Thymus (tissue), 11 donors: Measurements from ENCODE around the gene MEGF11. TPM values are rescaled to one million over a fixed set of nuclear protein-coding genes. Genes with fewer than 3 reads are reported as not detected.
"Not testable (repeated sequence)": the region's sequence is repeated elsewhere in the genome, so short reads cannot be mapped to it uniquely, and the experiment has no call there.

Experiments
- DNase-seq, 9 donors: peaks; one replicate each; pipeline ENCODE4 v3.0.0-alpha.2; 2013; ENCODE audit warnings: low spot score in 9 of 9, low read depth in 6 of 9, missing footprints in 1 of 9
- H3K27ac ChIP-seq, 2 donors: one replicate each; pipeline ENCODE4 v1.5.1; 2013; ENCODE audit warnings: control low read depth in 1 of 2, low read depth in 1 of 2, low read length in 1 of 2, mild to moderate bottlenecking in 1 of 2, moderate library complexity in 1 of 2
- H3K27me3 ChIP-seq, 2 donors: one replicate each; pipeline ENCODE4 v1.5.1; 2013; ENCODE audit warnings: low read length in 1 of 2; ENCODE audit not compliant: control insufficient read depth in 2 of 2, insufficient read depth in 1 of 2
- H3K36me3 ChIP-seq, 2 donors: one replicate each; pipeline ENCODE4 v1.5.1; 2013; ENCODE audit warnings: low read length in 1 of 2, mild to moderate bottlenecking in 1 of 2, moderate library complexity in 1 of 2; ENCODE audit not compliant: control insufficient read depth in 2 of 2, insufficient read depth in 2 of 2
- H3K4me1 ChIP-seq, 2 donors: one replicate each; pipeline ENCODE4 v1.5.1; 2013; ENCODE audit warnings: low read length in 2 of 2; ENCODE audit not compliant: control insufficient read depth in 2 of 2, insufficient read depth in 2 of 2
- H3K4me3 ChIP-seq, 2 donors: one replicate each; pipeline ENCODE4 v1.5.1; 2013; ENCODE audit warnings: low read length in 2 of 2, control low read depth in 1 of 2, mild to moderate bottlenecking in 1 of 2
- H3K9me3 ChIP-seq, 2 donors: one replicate each; pipeline ENCODE4 v1.5.1; 2013; ENCODE audit warnings: low read length in 1 of 2, mild to moderate bottlenecking in 1 of 2; ENCODE audit not compliant: control insufficient read depth in 2 of 2, insufficient read depth in 1 of 2
- WGBS: extraction: QIAGEN DNeasy Blood & Tissue Kit; methylation state at CpG from one replicate; pipeline ENCODE4 v1.1.7; 2013; 5-methylcytosine and 5-hydroxymethylcytosine counted together
- polyA plus RNA-seq: library from polyadenylated mRNA; stranded (reverse); fragments of 200-250 nt; gene quantifications from one replicate; pipeline ENCODE4 v1.2.3, GENCODE V29; 2013
- total RNA-seq: library from RNA; stranded (reverse); fragments of 120-200 nt; gene quantifications from one replicate; pipeline ENCODE4 v1.2.4, GENCODE V29; 2013
- donor health status: healthy.

The MEGF11 gene
- total and polyA plus RNA-seq, 2 donors, result 0.28 to 0.66 TPM

DNA sequence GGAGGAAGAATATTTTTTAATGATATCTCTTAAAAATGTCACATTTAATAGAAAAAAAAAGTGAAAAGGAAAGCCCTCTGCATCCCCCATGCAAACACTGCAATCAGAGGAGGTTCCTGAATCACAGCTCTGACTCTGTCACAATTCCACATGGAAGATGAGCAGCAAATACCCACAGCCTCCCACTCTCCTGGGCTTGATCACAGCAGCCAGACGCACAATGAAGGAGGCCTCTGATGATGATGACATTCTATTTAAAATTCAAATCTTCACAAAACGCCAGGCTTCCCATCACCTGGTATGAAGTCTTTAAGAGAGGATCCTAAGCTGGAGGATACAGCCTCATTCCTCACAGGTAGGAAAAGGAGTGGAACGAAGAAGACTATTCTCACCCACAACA, 30.7 kb upstream of the MEGF11 start:
- Histone ChIP-seq H3K27ac (no peak overlapping the region), H3K27me3 (no peaks in the 10 kb centered on the region), H3K36me3 (no peaks in the 10 kb centered on the region), H3K4me1 (no peaks in the 10 kb centered on the region), H3K9me3 (no peaks in the 10 kb centered on the region), H3K4me3 (no peak overlapping the region)
- 96% methylated on average over 3 of the region's 3 CpGs for WGBS
- no peak for DNase-seq

DNA sequence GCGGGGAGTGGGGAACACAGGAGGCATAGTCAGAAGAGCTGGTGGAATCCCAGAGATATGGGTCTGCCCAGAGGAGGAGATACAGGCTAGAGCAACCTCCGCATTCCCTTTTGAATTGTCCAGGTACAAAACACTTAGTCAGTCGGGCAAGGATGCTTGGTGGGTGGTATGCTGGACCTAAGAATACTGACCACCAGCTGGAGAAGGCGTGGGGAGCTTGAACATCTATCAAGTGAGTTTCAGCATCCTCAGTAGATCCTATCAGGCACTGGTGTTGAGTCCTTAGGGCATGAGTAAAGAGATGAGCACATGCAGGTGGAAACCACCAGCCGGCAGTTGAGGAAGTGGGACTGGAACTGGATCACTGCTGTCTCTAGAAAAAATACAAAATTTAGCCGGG, 25.1 kb upstream of the MEGF11 start:
- Histone ChIP-seq H3K9me3 (no peaks in the 10 kb centered on the region), H3K27me3 (no peaks in the 10 kb centered on the region), H3K36me3 (no peaks in the 10 kb centered on the region), H3K4me3 (no peak overlapping the region), H3K4me1 (no peaks in the 10 kb centered on the region), H3K27ac (no peak overlapping the region)
- no peak for DNase-seq
- 96% methylated on average over 6 of the region's 6 CpGs for WGBS

DNA sequence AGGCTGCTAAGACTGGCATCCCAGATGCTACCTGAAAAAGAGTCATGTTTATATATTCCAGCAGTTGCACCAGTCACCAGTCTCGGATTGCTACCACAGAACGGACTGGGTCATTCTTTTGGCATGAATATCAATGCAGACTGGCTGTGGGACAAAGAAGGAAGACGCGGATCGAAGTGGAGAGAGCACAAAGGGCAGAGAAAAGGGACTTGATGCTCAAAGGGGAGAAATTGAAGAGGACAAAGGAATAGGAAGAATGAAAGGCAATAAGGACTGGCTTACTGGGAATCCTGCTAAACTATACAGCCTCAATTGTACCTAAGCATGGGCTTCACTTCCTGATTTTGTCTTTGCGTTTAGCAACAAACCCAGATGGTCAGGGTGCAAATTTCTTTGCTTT, 24.5 kb upstream of the MEGF11 start:
- Histone ChIP-seq H3K9me3 (no peaks in the 10 kb centered on the region), H3K4me3 (no peak overlapping the region), H3K27ac (no peak overlapping the region), H3K27me3 (no peaks in the 10 kb centered on the region), H3K36me3 (no peaks in the 10 kb centered on the region), H3K4me1 (no peaks in the 10 kb centered on the region)
- WGBS, result 96% methylated on average over 6 of the region's 6 CpGs
- no peak for DNase-seq

DNA sequence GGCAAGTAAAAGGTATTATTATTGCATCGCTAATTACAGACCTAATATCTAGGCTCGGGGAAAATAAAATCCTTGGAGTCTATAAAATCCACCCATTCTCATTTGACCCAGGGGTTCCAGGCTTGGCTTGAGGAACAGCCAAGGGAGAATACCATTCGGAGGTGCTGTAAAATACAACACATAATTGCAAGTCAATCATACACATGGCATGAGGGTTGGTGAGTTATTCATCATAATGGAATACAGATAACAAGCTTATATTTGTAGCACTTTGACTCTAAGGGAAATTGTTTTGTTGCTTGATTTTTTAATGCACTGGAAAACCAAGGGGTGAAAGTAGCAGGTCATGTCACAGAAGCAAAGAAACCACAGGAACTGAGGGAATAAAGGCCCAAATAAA, 23.0 kb upstream of the MEGF11 start:
- 96% methylated on average over 3 of the region's 3 CpGs for WGBS
- Histone ChIP-seq H3K4me1 (no peaks in the 10 kb centered on the region), H3K4me3 (no peak overlapping the region), H3K27ac (no peak overlapping the region), H3K9me3 (no peaks in the 10 kb centered on the region), H3K36me3 (no peaks in the 10 kb centered on the region), H3K27me3 (no peaks in the 10 kb centered on the region)
- no peak for DNase-seq

DNA sequence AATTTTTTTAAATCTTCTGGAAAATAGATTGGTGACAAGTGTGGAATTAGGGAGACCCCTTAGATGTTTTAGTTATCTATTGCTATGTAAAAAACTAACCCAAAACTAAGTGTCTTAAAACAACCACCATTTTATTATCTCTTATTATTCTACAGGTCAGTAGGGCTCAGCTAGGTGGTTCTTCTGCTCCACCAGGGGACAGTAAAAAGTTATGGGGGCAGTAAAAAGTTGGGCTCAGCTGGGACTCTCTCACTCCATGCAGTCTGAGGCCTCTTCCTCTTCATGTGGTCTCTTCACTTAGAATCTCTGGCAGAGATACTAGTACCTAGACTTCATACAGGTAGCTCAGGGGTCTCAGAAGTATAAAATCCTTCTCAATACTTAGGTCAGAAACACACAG, 21.8 kb upstream of the MEGF11 start:
- H3K9me3 ChIP-seq, result no peaks in the 10 kb centered on the region
- no peaks in the 10 kb centered on the region for H3K27me3 ChIP-seq
- no peak overlapping the region for H3K27ac ChIP-seq
- H3K4me3 ChIP-seq, result no peak overlapping the region
- H3K36me3 ChIP-seq, result no peaks in the 10 kb centered on the region
- no peaks in the 10 kb centered on the region for H3K4me1 ChIP-seq
- DNase-seq, result no peak

DNA sequence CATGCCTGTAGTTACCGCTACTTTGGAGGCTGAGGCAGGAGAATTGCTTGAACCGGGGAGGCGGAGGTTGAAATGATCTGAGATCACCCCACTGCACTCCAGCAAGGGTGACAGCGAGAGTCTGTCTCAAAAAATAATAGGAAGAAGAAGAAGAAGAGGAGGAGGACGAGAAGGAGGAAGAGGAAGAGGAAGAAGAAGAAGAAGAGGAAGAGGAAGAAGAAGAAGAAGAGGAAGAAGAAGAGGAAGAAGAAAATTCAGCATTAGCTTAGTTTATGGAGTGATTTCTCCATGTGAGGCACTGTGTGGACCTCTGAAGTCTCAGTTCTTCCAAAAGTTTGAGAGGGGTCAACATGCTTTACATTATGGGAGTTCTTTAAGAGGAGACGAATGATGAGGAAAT, 17.4 kb upstream of the MEGF11 start:
- H3K9me3 ChIP-seq, result no peaks in the 10 kb centered on the region
- H3K27me3 ChIP-seq, result no peaks in the 10 kb centered on the region
- H3K27ac ChIP-seq, result no peak overlapping the region
- no peaks in the 10 kb centered on the region for H3K36me3 ChIP-seq
- no peak overlapping the region for H3K4me3 ChIP-seq
- 81% methylated on average over 6 of the region's 6 CpGs for WGBS
- H3K4me1 ChIP-seq, result no peaks in the 10 kb centered on the region
- no peak for DNase-seq

DNA sequence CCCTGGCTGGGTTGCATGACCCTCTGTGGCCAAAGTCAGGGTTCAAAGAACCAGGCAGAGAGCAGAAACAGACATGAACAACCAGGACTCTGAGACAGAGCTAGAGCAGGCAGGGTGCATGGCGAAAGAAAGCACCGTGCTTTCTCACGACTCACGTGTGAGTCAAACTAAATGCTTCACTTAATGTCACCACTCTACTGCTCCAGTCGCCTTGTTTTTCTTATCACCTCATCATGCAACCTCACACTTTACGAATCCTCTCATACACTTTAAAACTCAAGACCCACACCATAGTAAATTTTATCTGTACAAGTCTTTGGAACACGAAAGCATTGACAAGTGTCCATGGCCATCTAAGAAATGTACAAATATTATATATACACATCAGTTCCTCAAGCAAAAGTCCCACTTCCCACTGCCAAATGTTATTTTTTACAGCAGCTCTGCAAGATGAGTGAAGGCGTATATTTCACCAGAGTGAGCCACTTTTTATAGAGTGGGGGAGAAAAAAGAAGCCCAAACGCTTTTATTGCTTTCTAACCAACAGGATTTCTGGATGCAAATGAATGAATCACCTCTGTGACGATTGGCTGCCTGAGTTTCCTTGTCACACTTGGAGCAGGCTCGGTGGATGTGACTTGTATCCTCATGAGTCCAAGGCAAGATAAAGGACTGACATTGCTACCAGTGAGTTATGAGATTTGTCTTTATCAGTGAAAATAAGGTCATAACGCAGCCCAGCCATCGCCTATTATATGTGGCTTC, 16.0 kb upstream of the MEGF11 start:
- no peak overlapping the region for H3K27ac ChIP-seq
- H3K9me3 ChIP-seq, result no peaks in the 10 kb centered on the region
- H3K27me3 ChIP-seq, result peaks cover 0 to 2% of the 10 kb centered on the region in 2 donors
- DNase-seq, result peak in 1 of 9 donors; percentile 13
- H3K4me1 ChIP-seq, result no peaks in the 10 kb centered on the region
- no peak overlapping the region for H3K4me3 ChIP-seq
- no peaks in the 10 kb centered on the region for H3K36me3 ChIP-seq
- WGBS, result 84% methylated on average over 13 of the region's 13 CpGs

DNA sequence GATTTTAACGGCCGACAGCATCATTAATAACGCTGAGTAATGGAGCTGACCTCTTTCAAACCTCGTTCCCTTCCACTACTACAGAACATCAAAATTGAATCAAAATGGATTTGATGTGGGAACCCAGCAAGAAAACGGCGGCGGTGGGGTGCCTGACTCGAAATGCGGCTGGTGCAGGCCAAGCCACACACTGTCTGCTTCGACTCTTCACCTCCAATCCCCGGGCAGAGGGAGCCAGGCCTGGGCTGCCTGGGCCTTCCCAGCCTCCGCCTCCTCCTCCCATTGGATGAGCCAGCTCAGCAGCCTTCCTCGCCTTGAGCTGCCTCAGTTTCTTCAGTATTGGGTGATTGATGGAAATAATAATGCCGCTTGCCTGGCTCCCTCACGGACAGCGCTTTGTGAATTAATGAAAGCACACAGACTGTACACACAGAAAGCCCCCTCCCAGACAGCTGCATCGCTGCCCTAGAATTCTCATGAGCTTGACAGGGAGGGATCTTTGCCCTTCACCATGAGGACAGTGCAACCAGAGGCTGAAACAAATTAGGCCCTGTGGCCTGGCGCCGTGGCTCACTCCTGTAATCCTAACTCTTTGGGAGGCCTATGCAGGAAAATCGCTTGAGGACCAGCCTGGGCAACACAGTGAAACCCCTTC, 11.4 kb upstream of the MEGF11 start:
- Histone ChIP-seq H3K27me3 (peaks cover 0 to 11% of the 10 kb centered on the region in 2 donors), H3K36me3 (no peaks in the 10 kb centered on the region), H3K4me3 (no peak overlapping the region), H3K27ac (no peak overlapping the region), H3K9me3 (no peaks in the 10 kb centered on the region), H3K4me1 (no peaks in the 10 kb centered on the region)
- DNase-seq, result no peak
- WGBS, result 97% methylated on average over 20 of the region's 20 CpGs

DNA sequence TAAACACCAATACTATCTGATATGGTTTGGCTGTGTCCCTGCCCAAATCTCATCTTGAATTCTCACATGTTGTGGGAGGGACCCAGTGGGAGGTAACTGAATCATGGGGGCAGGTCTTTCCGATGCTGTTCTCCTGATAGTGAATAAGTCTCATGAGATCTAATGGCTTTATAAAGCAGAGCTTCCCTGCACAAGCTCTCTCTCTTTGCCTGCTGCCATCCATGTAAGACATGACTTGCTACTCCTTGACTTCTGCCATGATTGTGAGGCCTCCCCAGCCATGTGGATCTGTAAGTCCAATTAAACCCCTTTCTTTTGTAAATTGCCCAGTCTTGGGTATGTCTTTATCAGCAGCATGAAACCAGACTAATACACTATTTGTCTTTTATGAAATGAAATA, 9.3 kb upstream of the MEGF11 start:
- not testable (repeated sequence) for H3K9me3 ChIP-seq

More for the DNA sequence above, 9.3 kb upstream of the MEGF11 start:
- H3K36me3 ChIP-seq, H3K27ac ChIP-seq, H3K4me1 ChIP-seq, DNase-seq, H3K4me3 ChIP-seq: not testable (repeated sequence)
- peaks cover 11 to 21% of the 10 kb centered on the region in 2 donors for H3K27me3 ChIP-seq
- 94% methylated on average over 1 of the region's 1 CpG for WGBS
